Endodermal cell (in vitro differentiated cells): ENCODE data around the gene CHAD. TPM values are rescaled to one million over a fixed set of nuclear protein-coding genes. Genes with fewer than 3 reads are reported as not detected.

ENCODE experiments used
- DNase-seq: peaks from one replicate; pipeline ENCODE4 v3.0.0-alpha.2; 2017
- H3K27ac ChIP-seq: 2 replicates; pipeline ENCODE4 v1.5.1; 2013; ENCODE audit warnings: mild to moderate bottlenecking, low read depth, low read length, moderate library complexity
- H3K27me3 ChIP-seq: 2 replicates; pipeline ENCODE4 v1.6.1; 2013; ENCODE audit warnings: mild to moderate bottlenecking, low read length, moderate library complexity; ENCODE audit not compliant: insufficient read depth, control insufficient read depth, poor library complexity, severe bottlenecking
- H3K36me3 ChIP-seq: 2 replicates; pipeline ENCODE4 v1.7.0; 2013; ENCODE audit warnings: mild to moderate bottlenecking, low read length, moderate library complexity; ENCODE audit not compliant: control insufficient read depth, insufficient read depth
- H3K4me1 ChIP-seq: one replicate; pipeline ENCODE4 v1.7.0; 2013; ENCODE audit warnings: low read length; ENCODE audit not compliant: control insufficient read depth, insufficient read depth
- H3K4me3 ChIP-seq: 2 replicates; pipeline ENCODE4 v1.5.1; 2013; ENCODE audit warnings: mild to moderate bottlenecking, low read length, moderate library complexity
- H3K9ac ChIP-seq: 2 replicates; pipeline ENCODE4 v1.6.1; 2013; ENCODE audit warnings: mild to moderate bottlenecking, low read length, moderate library complexity; ENCODE audit not compliant: poor library complexity, severe bottlenecking; ENCODE audit errors: extremely low read depth
- H3K9me3 ChIP-seq: 2 replicates; pipeline ENCODE4 v1.6.1; 2013; ENCODE audit warnings: mild to moderate bottlenecking, low read length, moderate library complexity; ENCODE audit not compliant: control insufficient read depth
- H3K27ac Mint-ChIP-seq: 2 replicates; pipeline ENCODE4 v1.8.0; 2020; ENCODE audit warnings: mixed read lengths
- H3K27me3 Mint-ChIP-seq: 2 replicates; pipeline ENCODE4 v1.8.0; 2021; ENCODE audit warnings: mild to moderate bottlenecking, mixed read lengths; ENCODE audit not compliant: insufficient read depth
- H3K36me3 Mint-ChIP-seq: 2 replicates; pipeline ENCODE4 v1.8.0; 2020; ENCODE audit warnings: low read depth, mixed read lengths
- H3K4me1 Mint-ChIP-seq: 2 replicates; pipeline ENCODE4 v1.8.0; 2020; ENCODE audit warnings: mixed read lengths
- H3K4me3 Mint-ChIP-seq: 2 replicates; pipeline ENCODE4 v1.8.0; 2020; ENCODE audit warnings: mild to moderate bottlenecking, moderate library complexity, mixed read lengths
- H3K9me3 Mint-ChIP-seq: 2 replicates; pipeline ENCODE4 v1.8.0; 2020; ENCODE audit warnings: mild to moderate bottlenecking, mixed read lengths
- WGBS, 2 experiments: methylation state at CpG; one replicate each; pipeline versions ENCODE4 v1.1.5 to v1.1.7; 2013; ENCODE audit warnings: missing lambda C conversion rate in 2 of 2, mixed read lengths in 1 of 2; ENCODE audit not compliant: insufficient coverage in 1 of 2, insufficient read length in 1 of 2; 5-methylcytosine and 5-hydroxymethylcytosine counted together
- total RNA-seq, 2 donors: library from RNA; stranded (reverse); fragmentation: NEBNext Ultra II Directional in 1 of 2; extraction: Animal tissue kit (Norgen Biotek cat#: 25700) in 1 of 2; gene quantifications; 2 replicates in 1 of 2; 3 replicates in 1 of 2; pipeline ENCODE4 v1.2.1, GENCODE V29; 2021
- TF ChIP-seq, protein P1 (sequence below): fragments of 200-600 bp; sonication (generic); conservative IDR thresholded peaks from 2 replicates; pipeline ENCODE4 v1.5.0; 2021; ENCODE audit warnings: antibody characterized with exemption, mild to moderate bottlenecking

CHAD gene
- total RNA-seq, 2 donors from 2014 or later, result 0.15 TPM; not detected in 1

DNA sequence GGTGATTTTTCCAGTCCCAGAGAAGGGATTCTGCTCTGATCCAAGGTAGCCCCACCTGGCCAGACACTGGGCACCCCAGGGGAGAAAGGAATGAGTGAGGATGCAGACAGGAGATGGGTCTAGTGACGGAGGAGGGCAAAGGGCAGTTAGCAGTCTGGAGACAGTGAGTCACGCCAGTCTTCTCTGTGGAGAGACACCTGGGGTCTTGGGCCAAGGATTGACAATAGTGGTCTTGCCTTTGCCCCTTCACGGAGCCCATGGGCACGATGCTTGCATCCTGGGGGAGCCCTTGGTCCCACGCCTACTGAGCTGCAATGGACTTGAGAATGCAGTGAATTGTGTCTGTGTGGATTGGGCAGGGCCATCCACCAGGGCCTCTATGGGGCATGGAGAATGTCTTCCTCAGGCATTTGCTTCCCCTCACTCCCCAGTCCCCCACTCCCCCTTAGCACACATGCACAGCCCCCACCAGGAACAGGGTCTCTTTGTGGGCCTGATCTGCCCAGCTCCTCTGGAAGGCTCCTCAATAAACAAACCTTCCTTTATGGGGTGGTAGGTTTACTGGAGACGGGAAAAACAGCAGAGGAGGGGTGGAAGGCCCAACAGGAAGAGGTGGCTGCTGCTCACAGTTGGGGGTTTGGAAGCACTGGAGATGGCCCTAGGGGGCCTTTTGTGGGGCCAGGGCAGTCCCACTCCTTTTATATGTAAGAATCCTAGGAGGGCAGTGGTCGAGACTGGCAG is 1.4 kb downstream of the CHAD start:
- no peak overlapping the region for H3K4me3 Mint-ChIP-seq
- H3K27ac ChIP-seq, result no peak overlapping the region
- peaks cover 16% of the 10 kb centered on the region for H3K27me3 ChIP-seq
- H3K9me3 ChIP-seq, result no peaks in the 10 kb centered on the region
- TF ChIP-seq, protein P1, sequence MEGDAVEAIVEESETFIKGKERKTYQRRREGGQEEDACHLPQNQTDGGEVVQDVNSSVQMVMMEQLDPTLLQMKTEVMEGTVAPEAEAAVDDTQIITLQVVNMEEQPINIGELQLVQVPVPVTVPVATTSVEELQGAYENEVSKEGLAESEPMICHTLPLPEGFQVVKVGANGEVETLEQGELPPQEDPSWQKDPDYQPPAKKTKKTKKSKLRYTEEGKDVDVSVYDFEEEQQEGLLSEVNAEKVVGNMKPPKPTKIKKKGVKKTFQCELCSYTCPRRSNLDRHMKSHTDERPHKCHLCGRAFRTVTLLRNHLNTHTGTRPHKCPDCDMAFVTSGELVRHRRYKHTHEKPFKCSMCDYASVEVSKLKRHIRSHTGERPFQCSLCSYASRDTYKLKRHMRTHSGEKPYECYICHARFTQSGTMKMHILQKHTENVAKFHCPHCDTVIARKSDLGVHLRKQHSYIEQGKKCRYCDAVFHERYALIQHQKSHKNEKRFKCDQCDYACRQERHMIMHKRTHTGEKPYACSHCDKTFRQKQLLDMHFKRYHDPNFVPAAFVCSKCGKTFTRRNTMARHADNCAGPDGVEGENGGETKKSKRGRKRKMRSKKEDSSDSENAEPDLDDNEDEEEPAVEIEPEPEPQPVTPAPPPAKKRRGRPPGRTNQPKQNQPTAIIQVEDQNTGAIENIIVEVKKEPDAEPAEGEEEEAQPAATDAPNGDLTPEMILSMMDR, result no peak
- H3K27me3 Mint-ChIP-seq, result peaks cover 45% of the 10 kb centered on the region
- DNase-seq, result peak; percentile 69
- 72 to 90% methylated on average over 5 to 7 of the region's 7 CpGs for WGBS, 2 experiments
- H3K9me3 Mint-ChIP-seq, result no peaks in the 10 kb centered on the region
- no peak overlapping the region for H3K4me3 ChIP-seq
- no peak overlapping the region for H3K27ac Mint-ChIP-seq
- H3K4me1 Mint-ChIP-seq, result peaks cover 16% of the 10 kb centered on the region
- H3K4me1 ChIP-seq, result no peaks in the 10 kb centered on the region
- no peaks in the 10 kb centered on the region for H3K36me3 ChIP-seq
- no peak overlapping the region for H3K9ac ChIP-seq
- peaks cover 24% of the 10 kb centered on the region for H3K36me3 Mint-ChIP-seq

DNA sequence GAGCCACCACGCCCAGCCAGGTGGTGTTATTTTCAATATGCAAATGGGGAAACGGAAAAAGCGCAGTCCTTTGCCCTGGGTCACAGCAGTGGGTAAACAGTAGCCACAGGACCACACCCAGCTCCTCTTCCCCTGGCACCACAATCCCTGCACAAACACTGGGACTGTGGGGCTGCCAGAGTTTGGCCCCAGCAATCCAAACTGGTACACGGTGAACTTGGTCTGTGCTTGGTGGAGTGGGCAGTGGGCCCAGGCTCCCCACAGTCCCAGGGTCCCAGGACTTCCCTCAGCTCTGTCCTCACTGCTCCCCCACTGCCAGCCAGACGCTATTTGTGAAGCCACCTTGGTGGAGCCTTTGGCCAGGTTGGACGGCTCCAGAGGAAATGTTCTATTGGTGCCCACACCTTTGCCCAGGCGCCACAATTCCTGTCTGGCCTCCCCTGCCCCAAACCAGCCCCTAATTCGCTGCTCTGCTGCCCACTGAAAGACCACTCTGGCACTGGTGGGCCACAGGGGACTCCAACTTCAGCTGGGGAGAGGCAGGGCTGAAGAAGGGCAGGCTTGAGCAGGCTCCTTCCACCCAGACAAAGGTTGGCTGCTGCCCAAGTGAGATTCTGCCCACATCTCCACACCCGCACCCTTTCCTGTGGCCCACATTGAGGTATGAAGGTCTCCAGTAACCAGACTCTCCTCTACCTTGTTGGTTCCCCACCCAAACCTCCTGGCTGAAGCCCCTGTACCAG is 2.1 kb downstream of the CHAD start:
- no peaks in the 10 kb centered on the region for H3K36me3 ChIP-seq
- TF ChIP-seq, protein P1, result no peak
- Mint-ChIP-seq H3K4me3 (no peak overlapping the region), H3K4me1 (peaks cover 16% of the 10 kb centered on the region), H3K9me3 (no peaks in the 10 kb centered on the region), H3K36me3 (peaks cover 23% of the 10 kb centered on the region), H3K27me3 (peaks cover 41% of the 10 kb centered on the region), H3K27ac (no peak overlapping the region)
- DNase-seq, result no peak
- no peak overlapping the region for H3K4me3 ChIP-seq
- H3K9me3 ChIP-seq, result no peaks in the 10 kb centered on the region
- H3K4me1 ChIP-seq, result no peaks in the 10 kb centered on the region
- peaks cover 16% of the 10 kb centered on the region for H3K27me3 ChIP-seq
- H3K27ac ChIP-seq, result no peak overlapping the region
- WGBS, 2 experiments, result 94 to 97% methylated on average over 7 to 9 of the region's 9 CpGs
- no peak overlapping the region for H3K9ac ChIP-seq

DNA sequence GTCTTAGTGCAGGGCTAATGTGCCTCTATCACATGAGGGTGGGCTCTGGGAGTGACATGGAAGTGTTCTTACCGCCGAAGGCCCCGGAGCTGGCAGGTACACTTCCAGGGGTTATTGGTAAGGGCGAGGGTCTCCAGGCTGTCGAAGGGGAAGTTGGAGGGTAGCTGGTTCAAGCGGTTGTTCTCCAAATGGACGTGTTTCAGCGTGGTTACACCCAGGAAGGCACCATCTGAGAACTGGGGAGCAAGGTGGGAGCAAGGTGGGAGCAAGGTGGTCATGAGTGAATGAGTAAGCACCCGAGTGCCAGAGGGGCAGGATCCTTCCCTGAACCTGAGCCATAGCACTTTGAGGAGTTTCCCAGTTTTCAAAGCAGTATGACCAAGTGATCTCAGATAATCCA is 3.0 kb downstream of the CHAD start:
- Histone ChIP-seq H3K4me1 (no peaks in the 10 kb centered on the region), H3K9ac (no peak overlapping the region), H3K36me3 (no peaks in the 10 kb centered on the region), H3K27ac (no peak overlapping the region), H3K9me3 (no peaks in the 10 kb centered on the region), H3K27me3 (peaks cover 16% of the 10 kb centered on the region), H3K4me3 (no peak overlapping the region)
- Mint-ChIP-seq H3K27me3 (peaks cover 39% of the 10 kb centered on the region), H3K4me3 (no peak overlapping the region), H3K4me1 (peaks cover 16% of the 10 kb centered on the region), H3K36me3 (peaks cover 23% of the 10 kb centered on the region), H3K27ac (no peak overlapping the region), H3K9me3 (no peaks in the 10 kb centered on the region)
- TF ChIP-seq, protein P1, result no peak
- no peak for DNase-seq
- WGBS, 2 experiments, result 95 to 97% methylated on average over 9 of the region's 9 CpGs
